ENCODE data around the gene TCF3. TPM values are rescaled to one million over a fixed set of nuclear protein-coding genes. Genes with fewer than 3 reads are reported as not detected.

The TCF3 gene
- polyA plus RNA-seq, 3 donors, result 2.4 to 36.2 (median 3.3) TPM

- H3K36me3 Mint-ChIP-seq, result peaks cover 14 to 25% of the 10 kb centered on the region in 2 donors
- Histone ChIP-seq H3K4me2 (replicated peaks; ENCODE audit: extremely low read depth, low read length, poor library complexity, severe bottlenecking) (no peak overlapping the region), H3K27ac (ENCODE audit: low read depth in 1 of 2, low read length in 2 of 2) (no peak overlapping the region), H3K36me3 (replicated peaks in 1 of 2; ENCODE audit: control insufficient read depth in 1 of 2, insufficient read depth in 2 of 2, low read length in 2 of 2) (peaks cover 26 to 28% of the 10 kb centered on the region in 2 donors), H3K9ac (ENCODE audit: insufficient read depth, low read length, poor library complexity, severe bottlenecking) (no peak overlapping the region), H3K27me3 (ENCODE audit: control insufficient read depth in 2 of 2, insufficient read depth in 2 of 2, low read length in 2 of 2) (peaks cover 0 to 5% of the 10 kb centered on the region in 2 donors), H3K9me3 (replicated peaks in 1 of 2; ENCODE audit: control insufficient read depth in 1 of 2, insufficient read depth in 1 of 2, low read length in 2 of 2) (no peaks in the 10 kb centered on the region), H3K79me2 (ENCODE audit: insufficient read depth, low read length) (no peaks in the 10 kb centered on the region), H2AFZ (ENCODE audit: insufficient read depth, low read depth, low read length, poor library complexity, severe bottlenecking) (no peak overlapping the region), H4K20me1 (ENCODE audit: insufficient read depth, low read length) (no peaks in the 10 kb centered on the region), H3K4me3 (replicated peaks in 1 of 3; ENCODE audit: low read depth in 2 of 3, low read length in 3 of 3) (no peak overlapping the region), H3K4me1 (ENCODE audit: control insufficient read depth in 1 of 2, insufficient read depth in 2 of 2, low read length in 2 of 2) (no peaks in the 10 kb centered on the region)
- H3K27ac Mint-ChIP-seq, result no peak overlapping the region
- intact Hi-C loops (cut with micrococcal nuclease), result no loop called here
- peaks cover 0 to 5% (median 0%) of the 10 kb centered on the region in 7 donors for H3K9me3 Mint-ChIP-seq
- WGBS (ENCODE audit: insufficient coverage), result 96% methylated on average over 31 of the region's 34 CpGs
- H3K27me3 Mint-ChIP-seq (ENCODE audit: low read depth in 3 of 3), result peaks cover 14 to 25% (median 16%) of the 10 kb centered on the region in 3 donors
- TF ChIP-seq CTCF (IDR thresholded peaks at IDR 0.05), result no peak
- no peak for DNase-seq
- peaks cover 2% of the 10 kb centered on the region for H3K4me1 Mint-ChIP-seq
- H3K4me3 Mint-ChIP-seq, result no peak overlapping the region
Observed at GRCh38 chr19:1574354-1575136, 77.9 kb downstream of the TCF3 start.

DNA sequence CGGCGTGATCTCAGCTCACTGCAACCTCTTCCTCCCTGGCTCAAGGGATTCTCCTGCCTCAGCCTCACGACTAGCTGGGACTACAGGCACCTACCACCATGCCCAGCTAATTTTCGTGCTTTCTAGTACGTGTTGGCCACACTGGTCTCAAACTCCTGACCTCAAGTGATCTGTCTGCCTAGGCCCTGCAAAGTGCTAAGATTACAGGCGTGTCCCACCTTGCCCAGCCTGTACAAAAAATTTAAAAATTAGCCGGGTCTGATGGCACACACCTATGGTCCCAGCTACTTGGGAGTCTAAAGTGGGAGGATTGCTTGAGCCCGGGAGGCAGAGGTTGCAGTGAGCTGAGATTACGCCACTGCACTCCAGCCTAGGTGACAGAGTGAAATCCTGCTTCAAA is 79.6 kb downstream of the TCF3 start:
- Histone ChIP-seq H3K9me3 (replicated peaks in 1 of 2; ENCODE audit: control insufficient read depth in 1 of 2, insufficient read depth in 1 of 2, low read length in 2 of 2) (no peaks in the 10 kb centered on the region), H3K36me3 (replicated peaks in 1 of 2; ENCODE audit: control insufficient read depth in 1 of 2, insufficient read depth in 2 of 2, low read length in 2 of 2) (peaks cover 12 to 13% of the 10 kb centered on the region in 2 donors), H3K4me1 (ENCODE audit: control insufficient read depth in 1 of 2, insufficient read depth in 2 of 2, low read length in 2 of 2) (peaks cover 4 to 6% of the 10 kb centered on the region in 2 donors), H3K27me3 (ENCODE audit: control insufficient read depth in 2 of 2, insufficient read depth in 2 of 2, low read length in 2 of 2) (peaks cover 0 to 13% of the 10 kb centered on the region in 2 donors), H4K20me1 (ENCODE audit: insufficient read depth, low read length) (no peaks in the 10 kb centered on the region), H3K27ac (ENCODE audit: low read depth in 1 of 2, low read length in 2 of 2) (no peak overlapping the region), H2AFZ (ENCODE audit: insufficient read depth, low read depth, low read length, poor library complexity, severe bottlenecking) (no peak overlapping the region), H3K4me3 (replicated peaks in 1 of 3; ENCODE audit: low read depth in 2 of 3, low read length in 3 of 3) (no peak overlapping the region), H3K4me2 (replicated peaks; ENCODE audit: extremely low read depth, low read length, poor library complexity, severe bottlenecking) (no peak overlapping the region), H3K9ac (ENCODE audit: insufficient read depth, low read length, poor library complexity, severe bottlenecking) (no peak overlapping the region), H3K79me2 (ENCODE audit: insufficient read depth, low read length) (no peaks in the 10 kb centered on the region)
- Mint-ChIP-seq H3K27me3 (ENCODE audit: low read depth in 3 of 3) (peaks cover 13 to 37% (median 18%) of the 10 kb centered on the region in 3 donors), H3K4me3 (no peak overlapping the region), H3K27ac (no peak overlapping the region), H3K9me3 (peaks cover 0 to 3% (median 0%) of the 10 kb centered on the region in 7 donors), H3K4me1 (peaks cover 2% of the 10 kb centered on the region), H3K36me3 (peaks cover 7 to 10% of the 10 kb centered on the region in 2 donors)
- WGBS (ENCODE audit: insufficient coverage), result 89% methylated on average over 9 of the region's 9 CpGs
- no peak for TF ChIP-seq CTCF (IDR thresholded peaks at IDR 0.05)
- DNase-seq, result no peak
- intact Hi-C loops (cut with micrococcal nuclease), result no loop called here
